NCI-H1092 treated with DMSO at 0.1 percent for 48 hours (cell line): ENCODE results near the gene C16orf87.

ENCODE experiments used
- DNase-seq: peaks from one replicate; lab custom pipeline; 2025; lab: John Stamatoyannopoulos, UW

The C16orf87 gene

DNA sequence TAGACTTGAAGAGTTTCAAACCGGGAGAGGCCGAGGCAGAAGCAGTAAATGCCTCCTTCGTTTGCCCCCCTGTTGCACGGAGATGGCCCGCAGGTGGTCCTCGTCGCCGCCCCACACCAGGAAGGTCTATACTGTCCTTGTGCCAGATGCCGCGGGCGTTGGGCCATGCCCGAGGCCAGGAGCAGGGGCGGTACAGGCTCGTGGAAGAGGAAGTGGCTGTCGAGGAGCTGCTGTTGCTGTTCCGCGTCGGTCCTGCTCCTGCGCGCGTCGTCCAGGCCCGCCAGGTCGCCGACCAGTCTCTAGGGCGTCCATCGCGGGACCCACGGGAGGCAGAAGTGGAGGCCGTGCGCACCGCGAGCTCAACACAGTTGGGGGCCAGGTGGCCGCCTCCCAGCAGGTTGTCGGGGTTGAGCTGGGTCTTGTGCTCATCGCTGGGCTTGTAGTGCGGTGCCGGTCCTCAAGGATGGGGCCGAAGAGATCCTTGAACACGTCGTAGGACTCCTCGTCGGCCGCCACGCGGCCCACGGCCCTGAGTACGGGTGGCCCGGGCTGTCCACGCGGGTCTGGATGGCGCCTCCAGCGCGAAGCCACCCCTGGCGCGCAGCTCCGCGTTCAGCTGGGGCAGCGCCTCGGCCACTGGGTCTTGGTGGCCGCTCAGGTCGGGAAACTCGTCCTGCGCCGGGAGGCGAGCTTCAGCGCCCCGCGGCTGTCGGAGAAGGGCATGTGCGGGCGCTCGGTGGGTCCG lies 13.1 kb upstream of the C16orf87 start:
- DNase-seq = no peak

GRCh38 chr16:46842192-46842895 lies 11.4 kb upstream of the C16orf87 start:
- DNase-seq = no peak

GRCh38 chr16:46839986-46840443 lies 9.0 kb upstream of the C16orf87 start:
- peak; percentile 18 for DNase-seq

DNA sequence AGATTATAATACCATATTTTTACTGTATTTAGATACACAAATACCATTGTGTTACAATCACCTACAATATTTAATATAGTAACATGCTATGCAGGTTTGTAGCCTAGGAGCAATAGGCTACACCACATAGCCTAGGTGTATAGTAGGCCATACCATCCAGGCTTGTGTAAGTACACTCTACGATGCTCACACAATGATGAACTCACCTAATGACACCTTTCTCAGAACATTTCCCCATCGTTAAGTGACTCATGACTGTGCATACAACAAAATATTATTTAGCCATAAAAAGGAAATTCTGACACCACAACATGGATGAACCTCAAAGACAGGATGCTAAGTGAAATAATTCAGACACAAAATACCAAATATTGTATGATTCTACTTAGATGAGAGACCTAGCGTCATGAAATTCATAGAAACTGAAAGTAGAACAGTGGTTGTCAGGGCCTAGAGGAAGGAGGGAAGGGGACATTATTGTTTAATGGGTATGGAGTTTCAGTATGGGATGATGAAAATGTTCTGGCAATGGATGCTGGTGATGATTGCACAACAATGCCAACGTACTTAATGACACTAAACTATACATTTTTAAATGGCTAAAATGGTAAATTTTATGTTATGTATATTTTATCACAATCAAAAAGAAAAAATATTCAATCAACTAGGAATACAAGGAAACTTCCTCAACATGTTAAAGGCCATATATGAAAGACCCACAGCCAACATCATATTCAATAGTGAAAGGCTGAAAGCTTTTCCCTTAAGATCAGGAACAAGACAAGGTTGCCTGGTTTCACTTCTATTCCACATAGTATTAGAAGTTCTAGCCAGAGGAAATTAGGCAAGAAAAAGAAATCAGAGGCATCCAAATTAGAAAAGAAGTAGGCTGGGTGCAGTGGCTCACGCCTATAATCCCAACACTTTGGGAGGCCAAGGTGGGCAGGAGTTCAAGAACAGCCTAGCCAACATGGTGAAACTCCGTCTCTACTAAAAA lies 5.9 kb upstream of the C16orf87 start:
- DNase-seq = no peak

- no peak for DNase-seq
These were observed 2.5 kb upstream of the C16orf87 start for GRCh38 chr16:46833460-46833800.

- no peak for DNase-seq
These were observed 1.9 kb upstream of the C16orf87 start for GRCh38 chr16:46832757-46833459.

DNA sequence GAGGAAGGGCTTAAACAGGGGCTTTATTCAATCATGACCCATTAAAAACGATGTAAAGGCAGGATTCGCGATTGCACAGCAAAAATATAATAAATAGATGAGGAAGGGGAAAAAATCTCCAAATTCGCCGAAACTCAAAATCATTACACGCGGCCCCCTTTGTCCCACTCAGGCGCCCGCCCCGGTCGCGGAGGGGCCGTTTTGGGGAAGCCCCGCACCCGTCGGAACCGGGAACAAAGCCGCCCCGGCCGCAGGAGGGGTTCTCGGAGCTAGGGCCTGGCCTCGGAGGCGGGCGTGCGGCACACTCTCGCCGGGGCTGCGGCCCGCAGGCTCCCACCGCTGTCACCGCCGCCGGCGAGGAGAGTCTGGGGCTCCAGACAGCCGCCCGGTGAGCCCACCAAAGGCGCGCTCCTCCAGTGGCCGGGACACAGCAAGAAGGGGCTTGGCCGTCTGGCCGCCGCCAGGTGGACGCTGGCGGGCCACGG lies 521 bp downstream of the C16orf87 start:
- no peak for DNase-seq

DNA sequence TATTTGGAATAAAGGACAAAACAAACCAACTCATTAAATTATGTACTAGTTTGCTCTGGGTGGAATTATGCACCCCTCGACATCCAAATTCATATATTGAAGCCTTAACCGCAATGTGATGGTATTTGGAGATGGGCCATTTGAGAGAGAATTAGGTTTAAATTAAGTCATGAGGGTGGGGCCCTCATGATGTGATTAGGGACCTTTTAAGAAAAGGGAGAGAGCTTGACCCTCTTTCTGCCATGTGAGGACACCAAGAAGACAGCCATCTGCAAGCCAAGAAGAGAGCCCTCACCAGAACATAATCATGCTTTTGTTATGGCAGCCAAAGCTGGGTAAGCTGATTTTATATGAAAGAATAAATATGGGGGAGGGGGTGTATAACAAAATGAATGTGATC lies 2.0 kb downstream of the C16orf87 start:
- no peak for DNase-seq

GRCh38 chr16:46828292-46828691 lies 2.7 kb downstream of the C16orf87 start:
- DNase-seq = no peak

DNA sequence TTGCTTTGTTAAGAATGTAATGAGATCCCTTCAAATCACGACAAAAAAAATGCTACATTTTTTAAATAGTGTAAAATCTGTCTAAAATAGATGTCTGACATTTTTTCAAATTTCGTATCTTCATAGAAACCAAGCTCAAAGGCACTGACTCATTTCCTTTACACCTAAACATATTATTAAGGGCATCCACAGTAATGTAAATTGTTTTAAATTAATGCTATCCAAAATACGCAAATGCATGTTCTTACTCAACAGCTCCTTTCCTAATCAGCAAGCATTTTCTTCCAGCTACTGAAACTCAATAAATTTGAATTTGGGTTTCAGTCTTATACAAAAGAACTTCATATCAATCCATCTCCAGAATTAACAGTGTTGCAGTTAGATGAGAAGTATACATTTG lies 4.3 kb downstream of the C16orf87 start:
- no peak for DNase-seq

DNA sequence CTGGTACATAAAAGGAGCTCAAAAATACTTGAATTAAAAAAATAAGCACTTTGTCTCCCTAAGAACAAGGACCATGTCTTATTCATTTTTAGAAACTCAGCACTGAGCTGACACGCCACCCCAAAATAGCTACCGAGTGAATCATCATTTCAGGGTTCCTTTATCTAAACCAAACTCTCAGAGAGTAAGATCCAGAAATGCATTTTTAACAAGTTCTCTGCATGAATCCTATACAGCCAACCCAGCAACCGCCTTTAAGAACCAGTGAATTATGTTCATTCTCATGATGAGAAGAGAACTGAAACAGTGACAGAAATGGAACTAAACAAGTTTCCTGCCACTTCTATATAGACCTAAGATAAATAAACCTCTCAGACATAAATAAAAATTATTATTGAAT lies 8.7 kb downstream of the C16orf87 start:
- DNase-seq = no peak

DNA sequence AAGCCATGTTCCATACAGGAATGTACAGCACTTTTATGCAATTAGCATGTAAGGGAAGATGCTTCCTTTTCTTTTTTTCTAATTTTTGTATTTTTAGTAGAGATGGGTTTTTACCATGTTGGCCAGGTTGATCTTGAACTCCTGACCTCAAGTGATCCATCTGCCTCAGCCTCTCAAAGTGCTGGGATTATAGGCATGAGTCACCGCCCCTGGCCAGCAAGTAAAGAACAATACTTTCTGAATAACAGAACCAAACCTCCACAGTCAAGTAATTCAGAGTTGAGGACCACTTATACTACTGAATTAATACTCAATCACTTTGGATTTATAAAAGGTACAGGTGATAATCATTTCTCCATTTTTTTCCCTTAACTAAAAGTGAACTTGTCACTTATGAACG lies 13.0 kb downstream of the C16orf87 start:
- no peak for DNase-seq

- no peak for DNase-seq
These were observed 16.2 kb downstream of the C16orf87 start for GRCh38 chr16:46814790-46815189.

DNA sequence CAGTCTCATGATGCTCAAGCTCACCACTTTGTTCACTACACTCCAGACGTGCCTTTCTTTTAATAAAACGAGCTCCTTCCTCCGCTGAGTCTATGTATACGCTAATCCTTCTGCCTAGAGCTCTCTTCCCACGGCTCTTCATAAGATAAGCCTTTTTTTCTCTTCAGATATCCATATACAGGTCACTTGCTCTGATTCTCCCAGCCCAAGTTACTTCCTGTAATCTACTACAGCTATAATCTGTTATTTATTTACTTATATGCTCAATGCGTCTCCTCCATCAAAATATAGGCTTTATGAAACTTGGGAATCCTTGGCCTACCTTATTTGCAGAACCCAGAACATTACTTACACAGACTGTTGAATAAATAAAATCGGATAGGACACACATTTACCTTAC lies 17.4 kb downstream of the C16orf87 start:
- DNase-seq = no peak

- DNase-seq = no peak
These were observed 18.0 kb downstream of the C16orf87 start for GRCh38 chr16:46812781-46813540.

DNA sequence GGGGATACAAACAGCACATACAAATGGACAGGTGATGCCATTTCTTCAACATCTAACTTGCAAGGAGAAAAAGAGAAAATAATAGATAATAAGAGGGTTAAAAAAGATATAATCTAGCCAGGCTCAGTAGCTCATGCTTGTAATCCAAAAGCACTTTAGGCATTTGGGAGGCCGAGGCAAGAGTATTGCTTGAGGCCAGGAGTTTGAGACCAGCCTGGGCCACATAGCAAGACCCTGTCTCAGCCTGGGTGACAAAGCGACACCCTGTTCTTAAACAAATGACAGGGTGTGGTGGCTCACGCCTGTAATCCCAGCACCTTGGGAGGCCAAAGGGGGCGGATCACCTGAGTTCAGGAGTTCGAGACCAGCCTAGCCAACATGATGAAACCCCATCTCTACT lies 19.3 kb downstream of the C16orf87 start:
- DNase-seq = no peak

DNA sequence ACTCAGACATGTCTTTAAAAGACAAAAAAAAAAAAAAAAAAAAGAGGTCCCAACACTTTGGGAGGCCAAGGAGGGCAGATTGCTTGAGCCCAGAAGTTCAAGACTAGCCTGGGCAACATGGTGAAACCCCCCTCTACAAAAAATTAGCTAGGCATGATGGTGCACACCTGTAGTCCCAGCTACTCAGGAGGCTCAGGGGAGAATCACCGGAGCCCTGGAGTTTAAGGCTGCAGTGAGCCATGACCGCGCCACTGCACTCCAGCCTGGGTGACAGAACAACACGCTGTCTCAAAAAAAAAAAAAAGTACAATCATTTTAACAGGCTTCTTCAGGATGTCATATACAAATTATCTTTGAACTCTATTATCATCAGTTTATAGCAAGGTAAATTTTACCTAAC lies 22.0 kb downstream of the C16orf87 start:
- no peak for DNase-seq

GRCh38 chr16:46807336-46807735 lies 23.6 kb downstream of the C16orf87 start:
- DNase-seq = no peak

DNA sequence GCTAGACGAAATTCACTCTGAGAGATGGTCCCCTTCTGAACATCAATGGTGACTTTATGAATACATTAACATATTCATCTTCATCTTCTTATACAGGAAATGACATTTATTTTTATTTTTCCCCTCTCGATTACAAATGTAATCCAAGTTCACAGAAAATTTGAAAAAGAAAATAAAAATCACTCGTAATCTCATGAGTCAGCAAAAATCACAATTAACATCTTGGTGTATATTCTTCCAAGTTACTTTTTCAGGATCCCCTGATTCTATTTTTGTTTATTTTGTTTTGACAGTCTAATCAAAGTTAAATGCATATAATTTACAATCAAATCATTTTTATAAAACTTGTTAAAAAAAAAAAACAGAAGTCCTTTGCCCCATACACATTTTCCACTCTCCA lies 27.6 kb downstream of the C16orf87 start:
- DNase-seq = no peak

DNA sequence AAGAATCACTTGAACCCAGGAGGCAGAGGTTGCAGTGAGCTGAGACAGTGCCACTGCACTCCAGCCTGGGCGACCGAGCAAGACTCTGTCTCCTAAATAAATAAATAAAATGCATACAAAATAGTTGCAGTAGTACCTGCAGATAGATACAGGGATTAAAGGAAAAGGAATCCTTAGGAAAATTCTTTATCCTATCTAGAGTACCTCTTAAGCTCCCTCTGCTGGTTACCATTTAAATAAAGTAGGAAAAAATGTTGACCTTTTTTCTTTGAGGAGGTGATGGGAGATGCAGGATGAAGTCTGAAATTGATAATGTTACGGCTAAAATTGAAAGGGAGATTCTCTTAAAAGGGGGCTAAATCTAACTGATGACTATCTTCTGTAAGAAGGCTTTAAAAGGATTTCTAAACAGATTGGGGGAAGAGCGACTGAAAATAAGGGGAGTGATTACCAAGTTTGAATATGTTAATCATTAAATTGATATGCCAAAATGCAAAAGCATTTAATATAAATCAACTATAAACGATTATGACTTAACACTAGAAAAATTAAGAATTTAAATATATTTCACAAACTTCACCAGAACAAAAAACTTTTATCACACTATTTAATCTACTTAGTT lies 29.4 kb downstream of the C16orf87 start:
- peak; percentile 43 for DNase-seq
